H1 (cell line): Measurements from ENCODE around the gene PRSS23. TPM values are rescaled to one million over a fixed set of nuclear protein-coding genes. Genes with fewer than 3 reads are reported as not detected.

Experiments
- CTCF ChIA-PET: fragments of 300-600 bp; sonication (Branson Sonifier 250); formaldehyde crosslinking; loops from one replicate; lab custom pipeline; 2021; ENCODE audit not compliant: partially characterized antibody; lab: Charles Lee
- POLR2A ChIA-PET: fragments of 300-600 bp; sonication (Branson Sonifier 250); formaldehyde crosslinking; loops from one replicate; lab custom pipeline; 2021; ENCODE audit warnings: inconsistent platforms; ENCODE audit not compliant: partially characterized antibody; lab: Charles Lee
- DNase-seq, 2 experiments: peaks; one replicate each; pipeline versions ENCODE4 v3.0.0 to v3.0.0-alpha.2; 2010 to 2022; ENCODE audit warnings: low spot score in 2 of 2, low read depth in 1 of 2, mixed read lengths in 1 of 2
- FAIRE-seq: peaks from 2 replicates; lab custom pipeline; 2011; peaks lifted over from hg19 to GRCh38; lab: Jason Lieb, UNC
- H2AFZ ChIP-seq: 2 replicates; pipeline ENCODE4 v1.8.1; 2012; ENCODE audit warnings: low read length, inconsistent platforms
- H2AK5ac ChIP-seq: 2 replicates; pipeline ENCODE4 v1.6.1; 2013; ENCODE audit warnings: low read depth, low read length
- H2BK120ac ChIP-seq: replicated peaks from 2 replicates; pipeline ENCODE3; 2013; ENCODE audit warnings: low read depth, low read length, inconsistent platforms
- H2BK12ac ChIP-seq: 2 replicates; pipeline ENCODE4 v1.6.1; 2013; ENCODE audit warnings: low read depth, low read length
- H2BK15ac ChIP-seq: 2 replicates; pipeline ENCODE4 v1.6.1; 2013; ENCODE audit warnings: low read length
- H2BK20ac ChIP-seq: 2 replicates; pipeline ENCODE4 v1.6.1; 2013; ENCODE audit warnings: low read length
- H2BK5ac ChIP-seq: 2 replicates; pipeline ENCODE4 v1.6.1; 2013; ENCODE audit warnings: low read depth, low read length
- H3K14ac ChIP-seq: 2 replicates; pipeline ENCODE4 v1.6.1; 2013; ENCODE audit warnings: inconsistent platforms; ENCODE audit not compliant: insufficient read length
- H3K18ac ChIP-seq: 2 replicates; pipeline ENCODE4 v1.6.1; 2013; ENCODE audit warnings: low read length; ENCODE audit errors: extremely low read depth
- H3K23ac ChIP-seq: 2 replicates; pipeline ENCODE4 v1.6.1; 2013; ENCODE audit warnings: inconsistent platforms; ENCODE audit not compliant: insufficient read length
- H3K23me2 ChIP-seq: 2 replicates; pipeline ENCODE4 v1.6.1; 2013; ENCODE audit warnings: low read depth, low read length
- H3K27ac ChIP-seq: 2 replicates; pipeline ENCODE4 v1.6.1; 2011; ENCODE audit warnings: low read depth, low read length, inconsistent platforms
- H3K27me3 ChIP-seq, 4 experiments: replicated peaks in 1 of 4; 1 replicate in 1 of 4; 2 replicates in 3 of 4; pipeline versions ENCODE4 v1.6.1 to v1.8.1; 2011 to 2013; ENCODE audit warnings: low read length in 3 of 4, mild to moderate bottlenecking in 3 of 4, inconsistent platforms in 2 of 4, mixed read lengths in 2 of 4, moderate library complexity in 1 of 4; ENCODE audit not compliant: control insufficient read depth in 3 of 4, insufficient read depth in 3 of 4; ENCODE audit errors: extremely low read depth in 1 of 4
- H3K36me3 ChIP-seq, 4 experiments: 2 replicates each; pipeline versions ENCODE4 v1.6.1 to v1.8.1; 2011 to 2013; ENCODE audit warnings: mild to moderate bottlenecking in 4 of 4, low read length in 3 of 4, moderate library complexity in 2 of 4, control low read depth in 1 of 4, inconsistent platforms in 1 of 4; ENCODE audit not compliant: insufficient read depth in 4 of 4, control insufficient read depth in 2 of 4
- H3K4ac ChIP-seq: replicated peaks from 2 replicates; pipeline ENCODE3; 2013; ENCODE audit warnings: low read length, low read depth, mixed read lengths, inconsistent platforms; ENCODE audit not compliant: insufficient read length
- H3K4me1 ChIP-seq, 4 experiments: replicated peaks in 1 of 4; 1 replicate in 1 of 4; 2 replicates in 3 of 4; pipeline versions ENCODE4 v1.6.1 to v1.8.1; 2011 to 2013; ENCODE audit warnings: low read length in 3 of 4, inconsistent platforms in 2 of 4, mixed read lengths in 1 of 4; ENCODE audit not compliant: insufficient read depth in 4 of 4, control insufficient read depth in 3 of 4
- H3K4me2 ChIP-seq, 2 experiments: 2 replicates each; pipeline versions ENCODE4 v1.6.1 to v1.8.1; 2011 to 2013; ENCODE audit warnings: low read depth in 2 of 2, low read length in 2 of 2, control low read depth in 1 of 2, inconsistent platforms in 1 of 2, mild to moderate bottlenecking in 1 of 2; ENCODE audit not compliant: insufficient read depth in 1 of 2
- H3K4me3 ChIP-seq, 4 experiments: fragments of 200-600, 300-600 bp in 1 of 4; sonication (generic), shearing (Covaris generic), sonication (Bioruptor Twin) in 1 of 4; 2 replicates each; pipeline versions ENCODE4 v1.5.1 to v1.8.1; 2011 to 2016; ENCODE audit warnings: low read length in 4 of 4, low read depth in 3 of 4, control low read depth in 2 of 4, inconsistent platforms in 2 of 4, mild to moderate bottlenecking in 2 of 4, mixed read lengths in 1 of 4, moderate library complexity in 1 of 4; ENCODE audit not compliant: insufficient read depth in 2 of 4; ENCODE audit errors: extremely low read depth in 1 of 4
- H3K56ac ChIP-seq: replicated peaks from 2 replicates; pipeline ENCODE3; 2013; ENCODE audit warnings: low read depth, mild to moderate bottlenecking, mixed read lengths, low read length, inconsistent platforms; ENCODE audit not compliant: insufficient read length
- H3K79me1 ChIP-seq: 2 replicates; pipeline ENCODE4 v1.6.1; 2013; ENCODE audit warnings: low read depth, low read length, control low read depth
- H3K79me2 ChIP-seq, 2 experiments: 2 replicates each; pipeline versions ENCODE4 v1.6.1 to v1.8.1; 2012 to 2013; ENCODE audit warnings: low read length in 2 of 2, mild to moderate bottlenecking in 2 of 2, inconsistent platforms in 1 of 2; ENCODE audit not compliant: insufficient read depth in 2 of 2, control insufficient read depth in 1 of 2
- H3K9ac ChIP-seq, 4 experiments: replicated peaks in 1 of 4; 1 replicate in 1 of 4; 2 replicates in 3 of 4; pipeline versions ENCODE4 v1.6.1 to v1.8.1; 2011 to 2013; ENCODE audit warnings: low read depth in 3 of 4, low read length in 3 of 4, control low read depth in 2 of 4, mild to moderate bottlenecking in 2 of 4, moderate library complexity in 2 of 4, inconsistent platforms in 1 of 4; ENCODE audit errors: extremely low read depth in 1 of 4
- H3K9me3 ChIP-seq, 2 experiments: 2 replicates each; pipeline versions ENCODE4 v1.6.1 to v1.8.1; 2012 to 2013; ENCODE audit warnings: mild to moderate bottlenecking in 2 of 2, moderate library complexity in 2 of 2, control low read depth in 1 of 2, inconsistent platforms in 1 of 2, low read depth in 1 of 2, low read length in 1 of 2, mixed read lengths in 1 of 2; ENCODE audit not compliant: insufficient read depth in 2 of 2
- H4K20me1 ChIP-seq, 2 experiments: replicated peaks in 1 of 2; 2 replicates each; pipeline versions ENCODE3 to v1.8.1; 2011 to 2013; ENCODE audit warnings: inconsistent platforms in 2 of 2, low read length in 2 of 2, mild to moderate bottlenecking in 1 of 2; ENCODE audit not compliant: insufficient read depth in 2 of 2, control insufficient read depth in 1 of 2
- H4K5ac ChIP-seq: 2 replicates; pipeline ENCODE4 v1.6.1; 2013; ENCODE audit warnings: low read length, low read depth, mixed read lengths, inconsistent platforms; ENCODE audit not compliant: insufficient read length
- H4K8ac ChIP-seq: 2 replicates; pipeline ENCODE4 v1.8.0; 2013; ENCODE audit warnings: mild to moderate bottlenecking, moderate library complexity, low read length, inconsistent platforms; ENCODE audit not compliant: insufficient read depth; ENCODE audit errors: extremely low read depth
- H4K91ac ChIP-seq: replicated peaks from 2 replicates; pipeline ENCODE3; 2013; ENCODE audit warnings: low read length, mixed read lengths, inconsistent platforms; ENCODE audit not compliant: insufficient read length
- CREB1 ChIP-seq: IDR thresholded peaks from 2 replicates; pipeline ENCODE4 v1.6.1; 2012; ENCODE audit warnings: inconsistent platforms
- JUND ChIP-seq: IDR thresholded peaks from 2 replicates; pipeline ENCODE4 v1.6.1; 2011; ENCODE audit warnings: mild to moderate bottlenecking, improper control_type of control experiment, low read length
- KDM1A ChIP-seq: fragments of 200-600, 300-600 bp; sonication (generic); IDR thresholded peaks from 2 replicates; pipeline ENCODE4 v1.7.1; 2016; ENCODE audit warnings: mild to moderate bottlenecking, low read length, borderline replicate concordance
- SIX5 ChIP-seq: IDR thresholded peaks from 2 replicates; pipeline ENCODE4 v1.6.1; 2011; ENCODE audit warnings: mild to moderate bottlenecking, low read depth, low read length
- SP4 ChIP-seq: IDR thresholded peaks from 2 replicates; pipeline ENCODE4 v1.6.1; 2012; ENCODE audit warnings: low read length, inconsistent platforms
- WGBS, 2 experiments: shearing (Covaris generic) in 1 of 2; methylation state at CpG; one replicate each; pipeline versions ENCODE4 v1.1.6 to v1.1.7; 2013 to 2015; ENCODE audit warnings: low lambda C conversion rate in 2 of 2, mixed read lengths in 2 of 2, inconsistent platforms in 1 of 2, low coverage in 1 of 2, missing lambda C conversion rate in 1 of 2; ENCODE audit not compliant: insufficient replicate concordance in 2 of 2, insufficient coverage in 1 of 2, insufficient read length in 1 of 2; ENCODE audit errors: extremely low coverage in 1 of 2, missing lambda C conversion rate in 1 of 2; 5-methylcytosine and 5-hydroxymethylcytosine counted together
- polyA plus RNA-seq, 7 experiments: library from polyadenylated mRNA; depleted of rRNA in 3 of 7; stranded (reverse) in 5 of 7; unstranded in 2 of 7; fragments of >200 nt in 5 of 7; fragments of 200-250 nt in 2 of 7; gene quantifications; 1 replicate in 5 of 7; 2 replicates in 1 of 7; 4 replicates in 1 of 7; pipeline versions ENCODE4 v1.2.1 to v1.2.3, GENCODE V29; 2011 to 2013; ENCODE audit warnings: missing spikeins in 2 of 7, mixed read lengths in 2 of 7
- total RNA-seq: library from RNA; stranded (reverse); fragmentation: NEBNext Ultra II Directional; extraction: Animal tissue kit (Norgen Biotek cat#: 25700); gene quantifications from 2 replicates; pipeline ENCODE4 v1.2.1, GENCODE V29; 2021
- TF ChIP-seq, protein P1 (sequence below): IDR thresholded peaks from 2 replicates; pipeline ENCODE4 v1.6.1; 2012; ENCODE audit warnings: low read length, inconsistent platforms

Gene PRSS23
- total and polyA plus RNA-seq, 2 of the 8 experiments (the other 6 are each of a cell fraction or from before 2014, with no cell fraction given): 4.4 to 5.6 TPM

DNA sequence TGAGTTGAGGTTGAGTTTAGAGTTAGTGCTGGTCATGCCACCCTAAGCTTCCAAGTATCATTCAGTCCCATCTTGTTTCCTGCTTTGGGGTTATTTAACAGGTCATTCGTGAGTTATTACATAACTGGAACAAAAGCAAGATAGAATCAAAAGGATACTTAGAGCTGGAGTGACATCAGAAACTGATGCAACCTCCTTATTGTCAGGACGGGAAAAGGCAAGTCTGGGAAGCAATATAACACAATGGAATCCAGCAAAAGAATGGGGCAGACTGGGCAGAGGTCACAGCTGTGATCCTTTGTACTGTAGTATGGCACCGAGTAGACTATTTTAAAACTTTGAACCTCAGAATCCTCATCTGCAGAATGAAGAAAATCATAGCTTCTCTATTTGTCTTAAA, 4.4 kb upstream of the PRSS23 start:
- no peak overlapping the region for H4K5ac ChIP-seq
- H3K23ac ChIP-seq: no peak overlapping the region
- no peaks in the 10 kb centered on the region for H3K9me3 ChIP-seq
- H2BK20ac ChIP-seq: no peak overlapping the region
- no peak overlapping the region for H3K4me2 ChIP-seq
- H4K91ac ChIP-seq: no peak overlapping the region
- no peak for FAIRE-seq
- no peak overlapping the region for H3K18ac ChIP-seq
- H4K20me1 ChIP-seq: no peaks in the 10 kb centered on the region
- TF ChIP-seq KDM1A: no peak
- TF ChIP-seq, protein P1, sequence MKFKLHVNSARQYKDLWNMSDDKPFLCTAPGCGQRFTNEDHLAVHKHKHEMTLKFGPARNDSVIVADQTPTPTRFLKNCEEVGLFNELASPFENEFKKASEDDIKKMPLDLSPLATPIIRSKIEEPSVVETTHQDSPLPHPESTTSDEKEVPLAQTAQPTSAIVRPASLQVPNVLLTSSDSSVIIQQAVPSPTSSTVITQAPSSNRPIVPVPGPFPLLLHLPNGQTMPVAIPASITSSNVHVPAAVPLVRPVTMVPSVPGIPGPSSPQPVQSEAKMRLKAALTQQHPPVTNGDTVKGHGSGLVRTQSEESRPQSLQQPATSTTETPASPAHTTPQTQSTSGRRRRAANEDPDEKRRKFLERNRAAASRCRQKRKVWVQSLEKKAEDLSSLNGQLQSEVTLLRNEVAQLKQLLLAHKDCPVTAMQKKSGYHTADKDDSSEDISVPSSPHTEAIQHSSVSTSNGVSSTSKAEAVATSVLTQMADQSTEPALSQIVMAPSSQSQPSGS: no peak
- TF ChIP-seq CREB1: no peak
- TF ChIP-seq JUND: no peak
- TF ChIP-seq SP4: no peak
- TF ChIP-seq SIX5: no peak
- H3K23me2 ChIP-seq: peaks cover 10% of the 10 kb centered on the region; the same call in 1 of the 2 replicates
- no peak overlapping the region for H3K14ac ChIP-seq
- no peak overlapping the region for H3K27ac ChIP-seq
- no peak overlapping the region for H2AK5ac ChIP-seq
- no peaks in the 10 kb centered on the region for H3K79me1 ChIP-seq
- WGBS, 2 experiments: 90% methylated on average over 3 of the region's 3 CpGs; no CpG with 5 or more reads in 1 of the 2 experiments
- no peak overlapping the region for H3K4ac ChIP-seq
- H2BK15ac ChIP-seq: no peak overlapping the region
- no peak overlapping the region for H2AFZ ChIP-seq
- no peak overlapping the region for H2BK5ac ChIP-seq
- no peak overlapping the region for H2BK120ac ChIP-seq
- no peaks in the 10 kb centered on the region for H3K36me3 ChIP-seq
- peaks cover 0 to 3% (median 2%) of the 10 kb centered on the region in 4 experiments; a peak in 3 of 7 replicates for H3K4me1 ChIP-seq
- no peak overlapping the region for H3K4me3 ChIP-seq
- H3K56ac ChIP-seq: no peak overlapping the region
- H3K79me2 ChIP-seq: no peaks in the 10 kb centered on the region
- peaks cover 0 to 10% (median 7%) of the 10 kb centered on the region in 4 experiments; a peak in 4 of 7 replicates for H3K27me3 ChIP-seq
- POLR2A ChIA-PET: interaction anchor here (0.8 kb wide), 1 partner anchor 9 kb away, joined by 3 read pairs; no protein-coding TSS in a partner anchor
- CTCF ChIA-PET: interaction anchor here (0.8 to 1.5 kb wide), 7 partner anchors 12 to 344 kb away, joined by 3 to 5 read pairs (median 4); no protein-coding TSS in a partner anchor
- no peak overlapping the region for H3K9ac ChIP-seq
- no peak overlapping the region for H2BK12ac ChIP-seq
- no peak overlapping the region for H4K8ac ChIP-seq
- DNase-seq: no peak
